PFSK-1 (cell line): ENCODE results near the gene FGF1. TPM values are rescaled to one million over a fixed set of nuclear protein-coding genes. Genes with fewer than 3 reads are reported as not detected.

Experiments used
- FOXP2 ChIP-seq: optimal IDR thresholded peaks from 2 replicates; pipeline ENCODE3; 2011; ENCODE audit warnings: borderline replicate concordance, control low read depth, inconsistent platforms; ENCODE audit not compliant: insufficient read depth; ENCODE audit errors: extremely low read length, extremely low read depth
- POLR2AphosphoS5 ChIP-seq: IDR thresholded peaks from 2 replicates; pipeline ENCODE4 v1.6.1; 2012; ENCODE audit warnings: low read depth, mild to moderate bottlenecking, control low read depth, low read length, moderate library complexity
- SIN3A ChIP-seq: IDR thresholded peaks from 2 replicates; pipeline ENCODE4 v1.6.1; 2012; ENCODE audit warnings: mild to moderate bottlenecking, low read length, moderate library complexity, borderline replicate concordance; ENCODE audit not compliant: insufficient read depth
- TAF1 ChIP-seq: IDR thresholded peaks from 2 replicates; pipeline ENCODE4 v1.6.1; 2012; ENCODE audit warnings: low read length, control low read depth, borderline replicate concordance; ENCODE audit not compliant: insufficient read depth
- polyA plus RNA-seq: library from polyadenylated mRNA; unstranded; fragments of >200 nt; gene quantifications from one replicate; pipeline ENCODE4 v1.2.1, GENCODE V29; 2012; ENCODE audit warnings: low read depth, missing spikeins; ENCODE audit not compliant: insufficient read length
- TF ChIP-seq, protein P1 (sequence below), 2 experiments: IDR thresholded peaks; 2 replicates each; pipeline versions ENCODE4 v1.6.1 to v1.8.0; 2011 to 2012; ENCODE audit warnings: low read depth in 2 of 2, low read length in 2 of 2, control low read depth in 1 of 2, inconsistent platforms in 1 of 2, mild to moderate bottlenecking in 1 of 2, moderate library complexity in 1 of 2; ENCODE audit not compliant: insufficient read depth in 1 of 2

FGF1 gene
- 1.3 TPM for polyA plus RNA-seq

GRCh38 chr5:142685418-142686209 is at the start of gene FGF1:
TSS of gene FGF1 (minus strand) at chr5:142686090. CDS start at chr5:142614127, 71,963 bp downstream.
- TF ChIP-seq, protein P1, sequence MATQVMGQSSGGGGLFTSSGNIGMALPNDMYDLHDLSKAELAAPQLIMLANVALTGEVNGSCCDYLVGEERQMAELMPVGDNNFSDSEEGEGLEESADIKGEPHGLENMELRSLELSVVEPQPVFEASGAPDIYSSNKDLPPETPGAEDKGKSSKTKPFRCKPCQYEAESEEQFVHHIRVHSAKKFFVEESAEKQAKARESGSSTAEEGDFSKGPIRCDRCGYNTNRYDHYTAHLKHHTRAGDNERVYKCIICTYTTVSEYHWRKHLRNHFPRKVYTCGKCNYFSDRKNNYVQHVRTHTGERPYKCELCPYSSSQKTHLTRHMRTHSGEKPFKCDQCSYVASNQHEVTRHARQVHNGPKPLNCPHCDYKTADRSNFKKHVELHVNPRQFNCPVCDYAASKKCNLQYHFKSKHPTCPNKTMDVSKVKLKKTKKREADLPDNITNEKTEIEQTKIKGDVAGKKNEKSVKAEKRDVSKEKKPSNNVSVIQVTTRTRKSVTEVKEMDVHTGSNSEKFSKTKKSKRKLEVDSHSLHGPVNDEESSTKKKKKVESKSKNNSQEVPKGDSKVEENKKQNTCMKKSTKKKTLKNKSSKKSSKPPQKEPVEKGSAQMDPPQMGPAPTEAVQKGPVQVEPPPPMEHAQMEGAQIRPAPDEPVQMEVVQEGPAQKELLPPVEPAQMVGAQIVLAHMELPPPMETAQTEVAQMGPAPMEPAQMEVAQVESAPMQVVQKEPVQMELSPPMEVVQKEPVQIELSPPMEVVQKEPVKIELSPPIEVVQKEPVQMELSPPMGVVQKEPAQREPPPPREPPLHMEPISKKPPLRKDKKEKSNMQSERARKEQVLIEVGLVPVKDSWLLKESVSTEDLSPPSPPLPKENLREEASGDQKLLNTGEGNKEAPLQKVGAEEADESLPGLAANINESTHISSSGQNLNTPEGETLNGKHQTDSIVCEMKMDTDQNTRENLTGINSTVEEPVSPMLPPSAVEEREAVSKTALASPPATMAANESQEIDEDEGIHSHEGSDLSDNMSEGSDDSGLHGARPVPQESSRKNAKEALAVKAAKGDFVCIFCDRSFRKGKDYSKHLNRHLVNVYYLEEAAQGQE (IDR thresholded peaks at IDR 0.05; ENCODE audit: insufficient read depth in 1 of 2, low read depth in 2 of 2, low read length in 2 of 2) = no peak
- no peak for TF ChIP-seq FOXP2
- TF ChIP-seq POLR2AphosphoS5 = no peak
- no peak for TF ChIP-seq SIN3A
- TF ChIP-seq TAF1 = no peak

GRCh38 chr5:142727735-142728047 is 41.8 kb upstream of the FGF1 start:
- TF ChIP-seq TAF1 (no peak), FOXP2 (no peak), POLR2AphosphoS5 (no peak), SIN3A (no peak)
- TF ChIP-seq, protein P1 (IDR thresholded peaks at IDR 0.05; ENCODE audit: insufficient read depth in 1 of 2, low read depth in 2 of 2, low read length in 2 of 2) = no peak

DNA sequence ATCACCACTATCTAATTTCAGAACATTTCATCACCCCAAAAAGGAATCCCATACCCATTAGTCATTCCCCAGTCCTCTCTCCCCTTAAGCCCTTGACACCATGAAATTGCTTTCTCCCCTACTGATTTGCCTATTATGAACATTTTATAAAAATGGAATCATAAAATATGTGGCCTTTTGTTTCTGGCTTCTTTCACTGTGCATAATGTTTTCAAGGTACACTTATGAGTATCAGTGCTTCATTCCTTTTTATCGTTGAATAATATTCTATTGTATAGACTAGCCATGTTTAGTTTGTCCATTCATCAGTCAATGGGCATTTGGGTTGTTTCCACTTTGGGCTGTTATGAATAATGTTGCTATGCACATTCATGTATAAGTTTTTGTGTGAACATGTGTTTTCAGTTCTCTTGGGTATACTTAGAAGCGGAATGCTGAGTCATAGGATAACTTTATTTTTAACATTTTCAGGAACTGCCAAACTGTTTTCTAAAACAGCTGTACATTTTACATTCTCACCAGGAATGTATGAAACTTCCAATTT is 40.4 kb upstream of the FGF1 start:
- TF ChIP-seq, protein P1 (IDR thresholded peaks at IDR 0.05; ENCODE audit: insufficient read depth in 1 of 2, low read depth in 2 of 2, low read length in 2 of 2) = no peak
- no peak for TF ChIP-seq TAF1
- TF ChIP-seq FOXP2 = no peak

GRCh38 chr5:142725231-142726187 is 39.6 kb upstream of the FGF1 start:
- TF ChIP-seq TAF1 (no peak), FOXP2 (no peak), SIN3A (no peak), POLR2AphosphoS5 (no peak)
- TF ChIP-seq, protein P1 (IDR thresholded peaks at IDR 0.05; ENCODE audit: insufficient read depth in 1 of 2, low read depth in 2 of 2, low read length in 2 of 2) = no peak
